ENCODE measurements around the gene FGD2.
A peak's percentile ranks its signal among the peaks of the same experiment; 100 is the strongest.

The FGD2 gene

GRCh38 chr6:36970892-36971842 is 34.3 kb upstream of the FGD2 start:
- DNase-seq (ENCODE audit: low read depth in 1 of 2, low spot score in 1 of 2), result no peak

- no peak for DNase-seq (ENCODE audit: low read depth in 1 of 2, low spot score in 1 of 2)
These were observed 33.4 kb upstream of the FGD2 start for GRCh38 chr6:36971921-36972673.

- no peak for DNase-seq (ENCODE audit: low read depth in 1 of 2, low spot score in 1 of 2)
These were observed 32.3 kb upstream of the FGD2 start for GRCh38 chr6:36973190-36973589.

- no peak for DNase-seq (ENCODE audit: low read depth in 1 of 2, low spot score in 1 of 2)
These were observed 31.8 kb upstream of the FGD2 start for GRCh38 chr6:36973647-36974046.

- DNase-seq (ENCODE audit: low read depth in 1 of 2, low spot score in 1 of 2), result no peak
These were observed 30.0 kb upstream of the FGD2 start for GRCh38 chr6:36975231-36976006.

GRCh38 chr6:36976007-36976264 is 29.5 kb upstream of the FGD2 start:
- DNase-seq (ENCODE audit: low read depth in 1 of 2, low spot score in 1 of 2), result no peak

GRCh38 chr6:36976509-36976908 is 28.9 kb upstream of the FGD2 start:
- no peak for DNase-seq (ENCODE audit: low read depth in 1 of 2, low spot score in 1 of 2)

- DNase-seq (ENCODE audit: low read depth in 1 of 2, low spot score in 1 of 2), result no peak
These were observed 28.5 kb upstream of the FGD2 start for GRCh38 chr6:36976931-36977330.

GRCh38 chr6:36977470-36977941 is 27.9 kb upstream of the FGD2 start:
- no peak for DNase-seq (ENCODE audit: low read depth in 1 of 2, low spot score in 1 of 2)

- no peak for DNase-seq (ENCODE audit: low read depth in 1 of 2, low spot score in 1 of 2)
These were observed 26.8 kb upstream of the FGD2 start for GRCh38 chr6:36978421-36979346.

- DNase-seq (ENCODE audit: low read depth in 1 of 2, low spot score in 1 of 2), result no peak
These were observed 26.1 kb upstream of the FGD2 start for GRCh38 chr6:36979347-36979742.

GRCh38 chr6:36980129-36980528 is 25.3 kb upstream of the FGD2 start:
- no peak for DNase-seq (ENCODE audit: low read depth in 1 of 2, low spot score in 1 of 2)

GRCh38 chr6:36980876-36981619 is 24.4 kb upstream of the FGD2 start:
- no peak for DNase-seq (ENCODE audit: low read depth in 1 of 2, low spot score in 1 of 2)

- DNase-seq (ENCODE audit: low read depth in 1 of 2, low spot score in 1 of 2), result no peak
These were observed 21.9 kb upstream of the FGD2 start for GRCh38 chr6:36983538-36983937.

GRCh38 chr6:36984581-36985416 is 20.7 kb upstream of the FGD2 start:
- DNase-seq (ENCODE audit: low read depth in 1 of 2, low spot score in 1 of 2), result peak in 1 of 2 donors; percentile 21

GRCh38 chr6:36985417-36985807 is 20.0 kb upstream of the FGD2 start:
- no peak for DNase-seq (ENCODE audit: low read depth in 1 of 2, low spot score in 1 of 2)

- peak; percentile 83 to 84 for DNase-seq (ENCODE audit: low read depth in 1 of 2, low spot score in 1 of 2)
These were observed 19.4 kb upstream of the FGD2 start, which contains the start of gene MTCH1 for GRCh38 chr6:36985808-36986703. MTCH1 (minus strand) TSS chr6:36986196; CDS start chr6:36986173, 23 bp downstream.

GRCh38 chr6:36986704-36987047 is 18.8 kb upstream of the FGD2 start:
- no peak for DNase-seq (ENCODE audit: low read depth in 1 of 2, low spot score in 1 of 2)

Data from stimulated activated CD4-positive, alpha-beta T cell treated with anti-CD3 and anti-CD28 coated beads, Interleukin-15, amount 100 ng/mL, for 1 hour (primary cell).